HG03469 (cell line): ENCODE results near the gene TMC4.

ENCODE experiments used
- ATAC-seq: cut with Tn5 transposase; IDR thresholded peaks from one replicate; pipeline ENCODE4 v1.9.1; 2021; ENCODE audit warnings: mild to moderate bottlenecking, moderate library complexity, moderate number of reproducible peaks; ENCODE audit not compliant: unreplicated experiment

The TMC4 gene

GRCh38 chr19:54158812-54159351 is 14.1 kb downstream of the TMC4 start:
- no peak for ATAC-seq

DNA sequence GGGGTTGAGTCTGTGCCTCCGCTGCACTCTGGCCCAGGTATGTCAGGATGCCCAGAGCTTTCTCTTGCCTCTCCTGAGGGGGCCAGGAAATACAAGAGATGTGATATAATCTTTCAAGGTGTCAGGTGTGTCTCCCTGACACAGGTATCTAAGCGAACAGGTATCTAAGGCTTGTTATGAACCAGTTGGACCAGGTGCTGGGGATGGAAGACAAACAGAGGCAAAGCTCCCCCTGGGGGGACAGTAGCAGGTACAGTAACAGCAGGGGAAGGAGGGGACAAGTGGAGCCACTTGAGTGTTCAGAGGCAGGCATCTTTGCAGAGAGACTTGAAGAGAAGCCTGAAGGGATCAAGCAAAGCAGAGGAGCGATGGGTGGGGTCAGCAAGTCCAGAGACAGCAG is 16.0 kb downstream of the TMC4 start:
- no peak for ATAC-seq

GRCh38 chr19:54156490-54156889 is 16.5 kb downstream of the TMC4 start:
- ATAC-seq: no peak

DNA sequence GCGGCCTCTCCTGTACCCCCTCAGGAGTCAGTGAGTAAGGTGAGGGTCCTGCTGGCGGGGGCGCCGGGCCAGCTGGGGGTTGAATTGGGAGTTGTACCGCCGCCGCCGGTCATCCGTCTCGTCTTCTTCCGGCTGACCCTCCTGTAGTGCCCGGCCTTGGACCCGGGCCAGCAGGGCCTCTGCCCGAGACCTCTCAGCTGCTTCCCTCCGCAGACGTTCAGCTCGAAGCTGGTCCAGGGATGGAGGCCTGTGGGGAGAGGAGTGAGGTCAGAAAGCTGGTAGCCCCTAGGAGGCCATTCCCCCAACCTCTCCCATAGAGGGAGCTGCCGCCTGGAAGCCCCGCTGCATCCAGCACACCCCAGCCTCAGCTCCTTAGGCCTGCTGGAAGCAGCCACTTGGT is 17.3 kb downstream of the TMC4 start:
- ATAC-seq: no peak

GRCh38 chr19:54154603-54155345 is 18.2 kb downstream of the TMC4 start:
- no peak for ATAC-seq

- no peak for ATAC-seq
Measured at GRCh38 chr19:54153731-54154326, 19.1 kb downstream of the TMC4 start.

GRCh38 chr19:54152878-54153524 is 20.0 kb downstream of the TMC4 start:
- ATAC-seq: no peak

- ATAC-seq: no peak
Measured at GRCh38 chr19:54152267-54152666, 20.7 kb downstream of the TMC4 start.

- no peak for ATAC-seq
Measured at GRCh38 chr19:54151362-54152035, 21.5 kb downstream of the TMC4 start.

DNA sequence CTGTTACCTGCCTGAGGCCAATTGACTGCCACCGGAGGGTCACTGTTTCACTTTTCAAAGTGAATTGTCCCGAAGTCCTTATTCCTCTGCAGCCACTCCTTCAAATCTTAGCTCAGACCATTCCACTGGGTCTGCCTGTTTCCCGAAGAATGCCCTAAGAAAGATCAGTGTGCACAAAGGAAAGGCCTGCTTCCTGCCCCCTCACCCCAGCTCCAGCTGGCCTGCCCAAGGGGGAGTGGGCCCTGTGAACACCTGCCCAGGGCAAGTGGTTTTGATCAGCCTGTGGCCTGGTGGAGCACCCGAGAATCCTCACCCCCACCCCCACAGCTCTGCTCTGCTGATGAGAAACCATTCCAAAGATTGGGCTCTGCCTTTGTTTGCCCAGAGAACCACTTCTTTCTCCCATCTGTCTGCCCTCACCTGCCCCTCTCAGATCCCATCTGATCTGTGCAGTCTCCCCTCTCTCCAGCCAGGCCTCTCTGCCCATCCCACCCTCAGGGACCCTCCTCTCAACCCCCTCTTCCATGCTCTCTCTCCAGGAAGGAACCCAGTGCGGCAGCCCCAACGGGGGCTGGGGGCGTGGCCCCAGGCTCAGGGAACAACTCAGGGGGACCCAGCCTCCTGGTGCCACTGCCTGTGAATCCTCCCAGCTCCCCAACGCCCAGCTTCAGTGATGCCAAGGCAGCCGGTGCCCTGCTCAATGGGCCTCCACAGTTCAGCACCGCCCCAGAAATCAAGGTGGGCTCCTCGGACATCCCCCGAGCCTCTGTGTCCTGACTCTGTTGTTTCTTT is 23.7 kb downstream of the TMC4 start:
- ATAC-seq: no peak

GRCh38 chr19:54148158-54148557 is 24.8 kb downstream of the TMC4 start:
- ATAC-seq: no peak

GRCh38 chr19:54147676-54148075 is 25.3 kb downstream of the TMC4 start:
- ATAC-seq: no peak

DNA sequence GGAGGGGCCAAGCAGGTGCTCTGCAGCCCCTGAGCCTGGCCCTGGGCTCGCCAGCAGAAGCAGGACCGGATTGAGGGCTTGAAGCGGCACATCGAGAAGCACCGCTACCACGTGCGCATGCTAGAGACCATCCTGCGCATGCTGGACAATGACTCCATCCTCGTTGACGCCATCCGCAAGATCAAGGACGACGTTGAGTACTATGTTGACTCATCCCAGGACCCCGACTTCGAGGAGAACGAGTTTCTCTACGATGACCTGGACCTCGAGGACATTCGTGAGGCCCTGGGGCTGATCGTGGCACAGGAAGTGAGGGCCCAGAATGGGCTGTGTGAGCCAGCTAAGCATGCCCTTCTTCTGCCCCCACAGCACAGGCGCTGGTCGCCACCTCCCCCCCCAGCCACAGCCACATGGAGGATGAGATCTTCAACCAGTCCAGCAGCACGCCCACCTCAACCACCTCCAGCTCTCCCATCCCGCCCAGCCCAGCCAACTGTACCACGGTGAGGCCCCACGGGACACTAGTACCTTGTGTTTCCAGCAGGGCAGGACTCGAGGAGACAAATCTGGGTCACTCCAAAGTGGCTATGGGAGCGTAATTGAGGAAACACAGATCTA is 27.3 kb downstream of the TMC4 start:
- no peak for ATAC-seq

- no peak for ATAC-seq
Measured at GRCh38 chr19:54142166-54142780, 30.7 kb downstream of the TMC4 start.

GRCh38 chr19:54141356-54141755 is 31.6 kb downstream of the TMC4 start:
- no peak for ATAC-seq

DNA sequence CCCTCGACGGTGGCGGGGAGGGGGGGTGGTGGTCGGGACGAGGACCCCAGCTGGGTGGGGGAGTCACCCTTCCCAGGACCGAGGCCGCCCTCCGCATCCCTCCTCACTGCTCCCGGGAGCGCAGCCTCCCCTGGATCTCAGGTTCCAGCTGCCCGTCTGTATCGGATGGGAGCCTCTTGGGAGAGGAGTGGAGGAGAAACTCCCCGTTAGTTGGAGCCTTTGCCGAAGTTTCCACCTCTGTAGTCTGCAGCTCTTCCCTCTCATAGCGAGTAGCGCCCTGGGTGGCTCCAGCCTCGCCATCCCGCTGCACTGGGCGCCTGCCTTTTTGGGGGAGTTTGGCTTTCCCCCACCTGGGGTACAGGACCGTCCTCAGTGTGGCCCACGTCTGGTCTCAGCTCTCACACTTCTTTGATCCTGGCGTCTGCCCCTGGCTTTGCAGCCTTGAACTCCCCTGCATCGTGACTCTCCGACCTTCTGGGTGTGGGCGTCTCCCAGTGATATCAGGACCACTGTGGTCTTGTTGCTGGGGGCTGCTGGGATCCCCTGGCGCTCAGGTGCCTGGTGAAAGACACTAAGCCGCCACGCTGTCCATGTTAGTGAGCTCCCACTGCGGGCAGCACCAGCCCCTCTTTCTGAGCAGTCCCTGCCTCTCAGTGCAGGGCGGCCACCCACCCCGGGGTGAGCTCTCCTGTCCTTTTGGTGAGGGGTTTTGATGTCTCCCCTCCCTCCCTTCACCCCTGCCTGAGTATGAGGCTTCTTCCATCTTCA is 34.3 kb downstream of the TMC4 start:
- ATAC-seq: no peak

GRCh38 chr19:54137699-54138488 is 35.1 kb downstream of the TMC4 start, which contains the start of gene CNOT3:
Gene CNOT3, plus strand, starts transcription at chr19:54137762. Its CDS starts 5,217 bp downstream, at chr19:54142979.
- ATAC-seq: no peak
